Measurements from ENCODE around the gene TSKU. TPM values are rescaled to one million over a fixed set of nuclear protein-coding genes. Genes with fewer than 3 reads are reported as not detected.

The TSKU gene
- polyA plus RNA-seq, 1 of the 3 experiments (the other 2 are of a cell fraction) = 20.7 TPM

DNA sequence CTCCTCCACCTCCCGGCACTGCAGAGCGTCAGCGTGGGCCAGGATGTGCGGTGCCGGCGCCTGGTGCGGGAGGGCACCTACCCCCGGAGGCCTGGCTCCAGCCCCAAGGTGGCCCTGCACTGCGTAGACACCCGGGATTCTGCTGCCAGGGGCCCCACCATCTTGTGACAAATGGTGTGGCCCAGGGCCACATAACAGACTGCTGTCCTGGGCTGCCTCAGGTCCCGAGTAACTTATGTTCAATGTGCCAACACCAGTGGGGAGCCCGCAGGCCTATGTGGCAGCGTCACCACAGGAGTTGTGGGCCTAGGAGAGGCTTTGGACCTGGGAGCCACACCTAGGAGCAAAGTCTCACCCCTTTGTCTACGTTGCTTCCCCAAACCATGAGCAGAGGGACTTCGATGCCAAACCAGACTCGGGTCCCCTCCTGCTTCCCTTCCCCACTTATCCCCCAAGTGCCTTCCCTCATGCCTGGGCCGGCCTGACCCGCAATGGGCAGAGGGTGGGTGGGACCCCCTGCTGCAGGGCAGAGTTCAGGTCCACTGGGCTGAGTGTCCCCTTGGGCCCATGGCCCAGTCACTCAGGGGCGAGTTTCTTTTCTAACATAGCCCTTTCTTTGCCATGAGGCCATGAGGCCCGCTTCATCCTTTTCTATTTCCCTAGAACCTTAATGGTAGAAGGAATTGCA, 13.5 kb downstream of the TSKU start:
- WGBS (ENCODE audit: low lambda C conversion rate) = 97% methylated on average over 4 of the region's 20 CpGs
- peaks cover 0 to 28% of the 10 kb centered on the region in 2 experiments; a peak in 2 of 4 replicates for H3K4me1 ChIP-seq (ENCODE audit: control insufficient read depth in 1 of 2, insufficient read depth in 2 of 2, low read depth in 1 of 2, low read length in 1 of 2)
- H3K36me3 ChIP-seq (replicated peaks in 1 of 2; ENCODE audit: control insufficient read depth in 1 of 2, insufficient read depth in 2 of 2, low read length in 1 of 2) = peaks cover 0 to 14% of the 10 kb centered on the region in 2 experiments
- TF ChIP-seq FOXM1 (IDR thresholded peaks at IDR 0.05; ENCODE audit: low read depth) (no peak), RXRA (IDR thresholded peaks at IDR 0.05; ENCODE audit: borderline replicate concordance, low read depth) (no peak), MEF2A (IDR thresholded peaks at IDR 0.05; ENCODE audit: borderline replicate concordance, low read depth) (no peak), NFIC (IDR thresholded peaks at IDR 0.05; ENCODE audit: borderline replicate concordance) (no peak), TCF12 (IDR thresholded peaks at IDR 0.05) (no peak), ELF1 (IDR thresholded peaks at IDR 0.05) (no peak), MXI1 (IDR thresholded peaks at IDR 0.05; ENCODE audit: low read depth, low read length) (no peak), ZBTB33 (IDR thresholded peaks at IDR 0.05; ENCODE audit: borderline replicate concordance, low read depth) (no peak), RFX5 (IDR thresholded peaks at IDR 0.05; ENCODE audit: low read length) (no peak), FOXJ3 (CRISPR knock-in tag; IDR thresholded peaks at IDR 0.05) (no peak), JUND (IDR thresholded peaks at IDR 0.05) (no peak), USF2 (IDR thresholded peaks at IDR 0.05; ENCODE audit: borderline replicate concordance, low read depth, low read length) (no peak), SIN3A (IDR thresholded peaks at IDR 0.05; ENCODE audit: borderline replicate concordance, low read depth, low read length) (no peak), EZH2phosphoT487 (IDR thresholded peaks at IDR 0.05; ENCODE audit: borderline replicate concordance, low read depth) (no peak), RCOR1 (IDR thresholded peaks at IDR 0.05; ENCODE audit: low read length) (no peak)
- TF ChIP-seq, protein P1, sequence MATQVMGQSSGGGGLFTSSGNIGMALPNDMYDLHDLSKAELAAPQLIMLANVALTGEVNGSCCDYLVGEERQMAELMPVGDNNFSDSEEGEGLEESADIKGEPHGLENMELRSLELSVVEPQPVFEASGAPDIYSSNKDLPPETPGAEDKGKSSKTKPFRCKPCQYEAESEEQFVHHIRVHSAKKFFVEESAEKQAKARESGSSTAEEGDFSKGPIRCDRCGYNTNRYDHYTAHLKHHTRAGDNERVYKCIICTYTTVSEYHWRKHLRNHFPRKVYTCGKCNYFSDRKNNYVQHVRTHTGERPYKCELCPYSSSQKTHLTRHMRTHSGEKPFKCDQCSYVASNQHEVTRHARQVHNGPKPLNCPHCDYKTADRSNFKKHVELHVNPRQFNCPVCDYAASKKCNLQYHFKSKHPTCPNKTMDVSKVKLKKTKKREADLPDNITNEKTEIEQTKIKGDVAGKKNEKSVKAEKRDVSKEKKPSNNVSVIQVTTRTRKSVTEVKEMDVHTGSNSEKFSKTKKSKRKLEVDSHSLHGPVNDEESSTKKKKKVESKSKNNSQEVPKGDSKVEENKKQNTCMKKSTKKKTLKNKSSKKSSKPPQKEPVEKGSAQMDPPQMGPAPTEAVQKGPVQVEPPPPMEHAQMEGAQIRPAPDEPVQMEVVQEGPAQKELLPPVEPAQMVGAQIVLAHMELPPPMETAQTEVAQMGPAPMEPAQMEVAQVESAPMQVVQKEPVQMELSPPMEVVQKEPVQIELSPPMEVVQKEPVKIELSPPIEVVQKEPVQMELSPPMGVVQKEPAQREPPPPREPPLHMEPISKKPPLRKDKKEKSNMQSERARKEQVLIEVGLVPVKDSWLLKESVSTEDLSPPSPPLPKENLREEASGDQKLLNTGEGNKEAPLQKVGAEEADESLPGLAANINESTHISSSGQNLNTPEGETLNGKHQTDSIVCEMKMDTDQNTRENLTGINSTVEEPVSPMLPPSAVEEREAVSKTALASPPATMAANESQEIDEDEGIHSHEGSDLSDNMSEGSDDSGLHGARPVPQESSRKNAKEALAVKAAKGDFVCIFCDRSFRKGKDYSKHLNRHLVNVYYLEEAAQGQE (IDR thresholded peaks at IDR 0.05; ENCODE audit: low read depth, low read length) = no peak
- TF ChIP-seq, protein P2, sequence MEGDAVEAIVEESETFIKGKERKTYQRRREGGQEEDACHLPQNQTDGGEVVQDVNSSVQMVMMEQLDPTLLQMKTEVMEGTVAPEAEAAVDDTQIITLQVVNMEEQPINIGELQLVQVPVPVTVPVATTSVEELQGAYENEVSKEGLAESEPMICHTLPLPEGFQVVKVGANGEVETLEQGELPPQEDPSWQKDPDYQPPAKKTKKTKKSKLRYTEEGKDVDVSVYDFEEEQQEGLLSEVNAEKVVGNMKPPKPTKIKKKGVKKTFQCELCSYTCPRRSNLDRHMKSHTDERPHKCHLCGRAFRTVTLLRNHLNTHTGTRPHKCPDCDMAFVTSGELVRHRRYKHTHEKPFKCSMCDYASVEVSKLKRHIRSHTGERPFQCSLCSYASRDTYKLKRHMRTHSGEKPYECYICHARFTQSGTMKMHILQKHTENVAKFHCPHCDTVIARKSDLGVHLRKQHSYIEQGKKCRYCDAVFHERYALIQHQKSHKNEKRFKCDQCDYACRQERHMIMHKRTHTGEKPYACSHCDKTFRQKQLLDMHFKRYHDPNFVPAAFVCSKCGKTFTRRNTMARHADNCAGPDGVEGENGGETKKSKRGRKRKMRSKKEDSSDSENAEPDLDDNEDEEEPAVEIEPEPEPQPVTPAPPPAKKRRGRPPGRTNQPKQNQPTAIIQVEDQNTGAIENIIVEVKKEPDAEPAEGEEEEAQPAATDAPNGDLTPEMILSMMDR (IDR thresholded peaks at IDR 0.05) = no peak
- TF ChIP-seq, protein P3, sequence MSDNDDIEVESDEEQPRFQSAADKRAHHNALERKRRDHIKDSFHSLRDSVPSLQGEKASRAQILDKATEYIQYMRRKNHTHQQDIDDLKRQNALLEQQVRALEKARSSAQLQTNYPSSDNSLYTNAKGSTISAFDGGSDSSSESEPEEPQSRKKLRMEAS (IDR thresholded peaks at IDR 0.05; ENCODE audit: low read depth) = no peak
- TF ChIP-seq, protein P4, sequence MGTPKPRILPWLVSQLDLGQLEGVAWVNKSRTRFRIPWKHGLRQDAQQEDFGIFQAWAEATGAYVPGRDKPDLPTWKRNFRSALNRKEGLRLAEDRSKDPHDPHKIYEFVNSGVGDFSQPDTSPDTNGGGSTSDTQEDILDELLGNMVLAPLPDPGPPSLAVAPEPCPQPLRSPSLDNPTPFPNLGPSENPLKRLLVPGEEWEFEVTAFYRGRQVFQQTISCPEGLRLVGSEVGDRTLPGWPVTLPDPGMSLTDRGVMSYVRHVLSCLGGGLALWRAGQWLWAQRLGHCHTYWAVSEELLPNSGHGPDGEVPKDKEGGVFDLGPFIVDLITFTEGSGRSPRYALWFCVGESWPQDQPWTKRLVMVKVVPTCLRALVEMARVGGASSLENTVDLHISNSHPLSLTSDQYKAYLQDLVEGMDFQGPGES (IDR thresholded peaks at IDR 0.05; ENCODE audit: low read depth, low read length) = no peak
- TF ChIP-seq, protein P5, sequence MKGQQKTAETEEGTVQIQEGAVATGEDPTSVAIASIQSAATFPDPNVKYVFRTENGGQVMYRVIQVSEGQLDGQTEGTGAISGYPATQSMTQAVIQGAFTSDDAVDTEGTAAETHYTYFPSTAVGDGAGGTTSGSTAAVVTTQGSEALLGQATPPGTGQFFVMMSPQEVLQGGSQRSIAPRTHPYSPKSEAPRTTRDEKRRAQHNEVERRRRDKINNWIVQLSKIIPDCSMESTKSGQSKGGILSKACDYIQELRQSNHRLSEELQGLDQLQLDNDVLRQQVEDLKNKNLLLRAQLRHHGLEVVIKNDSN (IDR thresholded peaks at IDR 0.05; ENCODE audit: borderline replicate concordance, low read depth) = no peak
- ChIA-PET CTCF (interaction anchor here (0.9 to 10.0 kb wide), 5 partner anchors 10 to 122 kb away, joined by 3 to 205 read pairs (median 38); no protein-coding TSS in a partner anchor), POLR2A (interaction anchor here (0.6 kb wide), 1 partner anchor 90 kb away, joined by 3 read pairs; no protein-coding TSS in a partner anchor)
- no peaks in the 10 kb centered on the region for H3K27me3 ChIP-seq (ENCODE audit: insufficient read depth)
- no peak overlapping the region for H3K4me2 ChIP-seq
- no peak for DNase-seq
- H3K4me3 ChIP-seq (ENCODE audit: low read depth in 2 of 2, low read length in 1 of 2) = no peak overlapping the region
- H3K27ac ChIP-seq (ENCODE audit: low read depth in 2 of 2, low read length in 1 of 2) = no peak overlapping the region
- peaks cover 58% of the 10 kb centered on the region for H4K20me1 ChIP-seq (ENCODE audit: insufficient read depth)
- peaks cover 4% of the 10 kb centered on the region for H3F3A ChIP-seq (replicated peaks; ENCODE audit: insufficient read depth)
- peaks cover 33% of the 10 kb centered on the region for H3K79me2 ChIP-seq (ENCODE audit: insufficient read depth)
- H3K9me3 ChIP-seq = no peaks in the 10 kb centered on the region
- no peak overlapping the region for H2AFZ ChIP-seq (ENCODE audit: low read depth)
- H3K9me2 ChIP-seq = no peaks in the 10 kb centered on the region
- H3K9ac ChIP-seq = no peak overlapping the region

All from SK-N-SH (cell line).